CMK (cell line): Measurements from ENCODE around the gene PPP1R12C.

ENCODE experiments used
- DNase-seq: peaks from one replicate; pipeline ENCODE4 v3.0.0-alpha.2; 2010; ENCODE audit warnings: low read depth

PPP1R12C gene

GRCh38 chr19:55146705-55147273 lies 29.4 kb upstream of the PPP1R12C start:
- no peak for DNase-seq

GRCh38 chr19:55146078-55146704 lies 28.8 kb upstream of the PPP1R12C start:
- DNase-seq: no peak

DNA sequence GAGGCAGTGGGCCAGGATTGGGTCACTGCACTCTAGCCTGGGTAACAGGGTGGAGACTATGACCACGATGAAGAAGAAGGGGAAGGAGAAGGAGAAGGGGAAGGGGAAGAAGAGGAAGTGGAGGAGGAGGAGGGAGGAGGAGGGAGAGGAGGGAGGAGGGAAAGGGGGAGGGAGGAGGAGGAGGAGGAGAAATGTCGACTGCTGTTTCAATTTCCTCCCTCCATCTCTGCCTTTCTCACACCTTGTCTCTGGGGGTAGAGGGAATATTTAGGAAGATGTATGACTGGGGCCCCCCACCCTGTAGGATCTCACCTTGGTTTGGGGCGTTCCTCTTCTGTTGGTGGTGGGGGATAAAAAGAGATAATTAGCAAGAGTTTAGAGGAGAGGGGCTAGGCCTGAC lies 27.8 kb upstream of the PPP1R12C start:
- DNase-seq: no peak

DNA sequence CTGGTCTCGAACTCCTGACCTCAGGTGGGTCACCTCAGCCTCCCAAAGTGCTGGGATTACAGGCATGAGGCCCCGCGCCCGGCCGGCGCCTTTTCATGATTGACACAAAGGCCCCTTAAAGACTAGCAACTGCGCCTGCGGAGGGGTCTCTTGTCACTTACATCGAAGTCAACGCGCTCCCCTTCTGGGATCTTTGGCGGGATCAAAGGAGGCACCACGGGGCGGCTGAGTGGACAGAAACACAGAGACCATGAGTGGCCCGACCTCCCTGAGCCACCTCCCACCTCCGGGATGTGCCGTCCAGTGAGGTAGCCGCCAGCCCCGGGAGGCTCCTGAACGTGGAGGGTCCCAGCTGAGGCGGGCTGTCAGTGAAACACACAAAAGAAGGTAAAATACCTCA lies 24.3 kb upstream of the PPP1R12C start:
- DNase-seq: no peak

DNA sequence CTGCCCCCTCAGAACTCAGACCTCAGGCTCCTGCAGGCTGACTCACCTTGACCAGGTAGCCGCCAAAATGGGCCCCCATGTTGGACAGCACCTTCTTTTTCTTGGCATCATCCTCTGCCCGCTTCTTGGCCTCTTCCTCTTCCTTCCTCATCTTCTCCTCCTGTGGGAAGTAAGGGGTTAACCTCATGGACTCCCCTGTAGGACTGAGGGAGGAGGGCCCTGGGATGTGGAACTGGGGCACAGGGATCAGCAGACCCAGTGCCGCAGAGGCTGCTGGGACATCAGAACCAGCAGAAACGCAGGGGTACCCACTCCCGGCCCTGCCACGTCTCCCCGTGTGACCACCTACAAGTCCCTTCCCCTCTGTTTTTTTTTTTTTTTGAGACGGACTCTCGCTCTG lies 20.5 kb upstream of the PPP1R12C start:
- DNase-seq: no peak

- no peak for DNase-seq
These were observed 19.1 kb upstream of the PPP1R12C start for GRCh38 chr19:55136399-55137102.

GRCh38 chr19:55134736-55135135 lies 17.3 kb upstream of the PPP1R12C start:
- no peak for DNase-seq

GRCh38 chr19:55133639-55134444 lies 16.4 kb upstream of the PPP1R12C start:
- DNase-seq: no peak

GRCh38 chr19:55132453-55133129 lies 15.2 kb upstream of the PPP1R12C start:
- DNase-seq: no peak

- no peak for DNase-seq
These were observed 14.0 kb upstream of the PPP1R12C start for GRCh38 chr19:55131421-55131820.

DNA sequence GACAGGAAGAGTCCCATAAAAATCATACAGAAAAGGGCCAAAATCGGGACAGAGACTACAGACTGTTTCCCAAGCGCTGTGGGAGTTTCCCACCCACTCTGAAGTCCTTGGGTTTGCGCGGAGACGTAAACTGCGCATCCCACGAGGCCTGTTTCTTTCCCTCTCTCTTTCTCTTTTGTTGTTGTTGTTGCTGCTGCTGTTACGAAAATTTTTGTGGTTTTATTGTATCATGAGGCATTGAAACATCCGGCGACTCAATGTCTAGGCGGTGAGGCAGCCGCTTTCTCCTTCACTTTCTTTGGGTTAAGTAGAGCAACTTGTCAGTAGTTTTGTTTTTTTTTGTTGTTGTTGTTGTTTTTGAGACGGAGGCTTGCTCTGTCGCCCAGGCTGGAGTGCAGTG lies 1.6 kb upstream of the PPP1R12C start:
- no peak for DNase-seq

- DNase-seq: peak; percentile 72
These were observed 1.1 kb upstream of the PPP1R12C start for GRCh38 chr19:55118401-55118991.

- DNase-seq: peak; percentile 95
These were observed 390 bp upstream of the PPP1R12C start for GRCh38 chr19:55117663-55118391.

- DNase-seq: no peak
These were observed 1.1 kb downstream of the PPP1R12C start for GRCh38 chr19:55116232-55116858.

DNA sequence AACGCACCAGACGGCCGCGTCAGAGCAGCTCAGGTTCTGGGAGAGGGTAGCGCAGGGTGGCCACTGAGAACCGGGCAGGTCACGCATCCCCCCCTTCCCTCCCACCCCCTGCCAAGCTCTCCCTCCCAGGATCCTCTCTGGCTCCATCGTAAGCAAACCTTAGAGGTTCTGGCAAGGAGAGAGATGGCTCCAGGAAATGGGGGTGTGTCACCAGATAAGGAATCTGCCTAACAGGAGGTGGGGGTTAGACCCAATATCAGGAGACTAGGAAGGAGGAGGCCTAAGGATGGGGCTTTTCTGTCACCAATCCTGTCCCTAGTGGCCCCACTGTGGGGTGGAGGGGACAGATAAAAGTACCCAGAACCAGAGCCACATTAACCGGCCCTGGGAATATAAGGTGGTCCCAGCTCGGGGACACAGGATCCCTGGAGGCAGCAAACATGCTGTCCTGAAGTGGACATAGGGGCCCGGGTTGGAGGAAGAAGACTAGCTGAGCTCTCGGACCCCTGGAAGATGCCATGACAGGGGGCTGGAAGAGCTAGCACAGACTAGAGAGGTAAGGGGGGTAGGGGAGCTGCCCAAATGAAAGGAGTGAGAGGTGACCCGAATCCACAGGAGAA lies 1.9 kb downstream of the PPP1R12C start:
- DNase-seq: no peak

GRCh38 chr19:55114566-55115145 lies 2.8 kb downstream of the PPP1R12C start:
- DNase-seq: no peak

GRCh38 chr19:55113570-55114039 lies 3.8 kb downstream of the PPP1R12C start:
- no peak for DNase-seq

- no peak for DNase-seq
These were observed 4.5 kb downstream of the PPP1R12C start for GRCh38 chr19:55112777-55113569.
